ENCODE results near the gene FYN. TPM values are rescaled to one million over a fixed set of nuclear protein-coding genes. Genes with fewer than 3 reads are reported as not detected.

FYN gene
- total and polyA plus RNA-seq, 2 of the 8 experiments (the other 6 are each of a cell fraction or from before 2014, with no cell fraction given) = 46.8 to 97.2 TPM

- Histone ChIP-seq H3K23ac (ENCODE audit: insufficient read length) (no peak overlapping the region), H4K8ac (ENCODE audit: extremely low read depth, insufficient read depth, low read length) (no peak overlapping the region), H2BK12ac (ENCODE audit: low read depth, low read length) (no peak overlapping the region), H2BK120ac (replicated peaks; ENCODE audit: low read depth, low read length) (no peak overlapping the region), H3K56ac (replicated peaks; ENCODE audit: insufficient read length, low read depth, low read length) (no peak overlapping the region), H3K18ac (ENCODE audit: extremely low read depth, low read length) (no peak overlapping the region), H3K14ac (ENCODE audit: insufficient read length) (no peak overlapping the region), H3K9ac (replicated peaks in 1 of 4; ENCODE audit: extremely low read depth in 1 of 4, low read depth in 3 of 4, low read length in 3 of 4) (no peak overlapping the region), H3K27me3 (replicated peaks in 1 of 4; ENCODE audit: control insufficient read depth in 3 of 4, extremely low read depth in 1 of 4, insufficient read depth in 3 of 4, low read length in 3 of 4) (peaks cover 0 to 5% (median under 1%) of the 10 kb centered on the region in 4 experiments; a peak in 3 of 7 replicates), H3K4ac (replicated peaks; ENCODE audit: insufficient read length, low read depth, low read length) (no peak overlapping the region), H3K23me2 (ENCODE audit: low read depth, low read length) (no peaks in the 10 kb centered on the region), H3K4me3 (ENCODE audit: extremely low read depth in 1 of 4, insufficient read depth in 2 of 4, low read depth in 3 of 4, low read length in 4 of 4) (no peak overlapping the region; a peak in 1 of 8 replicates), H3K4me2 (ENCODE audit: insufficient read depth in 1 of 2, low read depth in 2 of 2, low read length in 2 of 2) (peak overlapping the region; percentile 7 to 16; a peak in 2 of 4 replicates), H2BK20ac (ENCODE audit: low read length) (no peak overlapping the region), H2AFZ (ENCODE audit: low read length) (no peak overlapping the region), H3K79me2 (ENCODE audit: control insufficient read depth in 1 of 2, insufficient read depth in 2 of 2, low read length in 2 of 2) (no peaks in the 10 kb centered on the region), H3K9me3 (ENCODE audit: insufficient read depth in 2 of 2, low read depth in 1 of 2, low read length in 1 of 2) (no peaks in the 10 kb centered on the region), H2BK15ac (ENCODE audit: low read length) (no peak overlapping the region), H4K20me1 (replicated peaks in 1 of 2; ENCODE audit: control insufficient read depth in 1 of 2, insufficient read depth in 2 of 2, low read length in 2 of 2) (no peaks in the 10 kb centered on the region), H3K36me3 (ENCODE audit: control insufficient read depth in 2 of 4, insufficient read depth in 4 of 4, low read length in 3 of 4) (no peaks in the 10 kb centered on the region), H4K91ac (replicated peaks; ENCODE audit: insufficient read length, low read length) (peak overlapping the region; percentile 66), H2BK5ac (ENCODE audit: low read depth, low read length) (no peak overlapping the region), H4K5ac (ENCODE audit: insufficient read length, low read depth, low read length) (no peak overlapping the region), H3K27ac (ENCODE audit: low read depth, low read length) (no peak overlapping the region), H2AK5ac (ENCODE audit: low read depth, low read length) (no peak overlapping the region), H3K4me1 (replicated peaks in 1 of 4; ENCODE audit: control insufficient read depth in 3 of 4, insufficient read depth in 4 of 4, low read length in 3 of 4) (peaks cover 5 to 14% (median 13%) of the 10 kb centered on the region in 4 experiments; a peak in 6 of 7 replicates), H3K79me1 (ENCODE audit: low read depth, low read length) (no peaks in the 10 kb centered on the region; the same call in 1 of the 2 replicates)
- FAIRE-seq (no peak), DNase-seq (ENCODE audit: low read depth in 1 of 2, low spot score in 2 of 2) (peak in 1 of 2 experiments; percentile 41)
- WGBS, 2 experiments (ENCODE audit: extremely low coverage in 1 of 2, insufficient coverage in 1 of 2, insufficient read length in 1 of 2, insufficient replicate concordance in 2 of 2, low coverage in 1 of 2, low lambda C conversion rate in 2 of 2, missing lambda C conversion rate in 1 of 2) = 22% methylated on average over 1 of the region's 1 CpG; no CpG with 5 or more reads in 1 of the 2 experiments
- ChIA-PET CTCF (ENCODE audit: partially characterized antibody) (interaction anchor here (0.9 to 1.0 kb wide), 2 partner anchors 14 to 106 kb away, joined by 4 to 5 read pairs; no protein-coding TSS in a partner anchor), POLR2A (ENCODE audit: partially characterized antibody) (interaction anchor here (0.9 to 2.6 kb wide), 7 partner anchors 8 to 64 kb away, joined by 3 to 8 read pairs (median 4); no protein-coding TSS in a partner anchor)
- no peak for TF ChIP-seq MAX (IDR thresholded peaks at IDR 0.05)
- no peak for TF ChIP-seq ZNF274 (IDR thresholded peaks at IDR 0.05; ENCODE audit: borderline replicate concordance, extremely low read depth, low read length)
- no peak for TF ChIP-seq CTBP2 (IDR thresholded peaks at IDR 0.05; ENCODE audit: borderline replicate concordance, insufficient read depth, insufficient read length, low read length)
- no peak for TF ChIP-seq SIX5 (IDR thresholded peaks at IDR 0.05; ENCODE audit: low read depth, low read length)
- no peak for TF ChIP-seq MAFK (IDR thresholded peaks at IDR 0.05; ENCODE audit: low read depth, low read length)
- TF ChIP-seq TCF12 (IDR thresholded peaks at IDR 0.05; ENCODE audit: low read depth, low read length) = peak; percentile 90
These were observed 47.9 kb upstream of the FYN start for GRCh38 chr6:111921103-111921502.
